GM21515 (cell line): Measurements from ENCODE around the gene DNAJC21.
"Not testable (repeated sequence)": the region's sequence is repeated elsewhere in the genome, so short reads cannot be mapped to it uniquely, and the experiment has no call there.

Experiments
- ATAC-seq: cut with Tn5 transposase; IDR thresholded peaks from one replicate; pipeline ENCODE4 v1.9.1; 2021; ENCODE audit not compliant: unreplicated experiment

DNAJC21 gene

GRCh38 chr5:34923256-34923655 lies 6.1 kb upstream of the DNAJC21 start:
- ATAC-seq = not testable (repeated sequence)

GRCh38 chr5:34923694-34924461 lies 5.5 kb upstream of the DNAJC21 start:
- ATAC-seq = no peak

DNA sequence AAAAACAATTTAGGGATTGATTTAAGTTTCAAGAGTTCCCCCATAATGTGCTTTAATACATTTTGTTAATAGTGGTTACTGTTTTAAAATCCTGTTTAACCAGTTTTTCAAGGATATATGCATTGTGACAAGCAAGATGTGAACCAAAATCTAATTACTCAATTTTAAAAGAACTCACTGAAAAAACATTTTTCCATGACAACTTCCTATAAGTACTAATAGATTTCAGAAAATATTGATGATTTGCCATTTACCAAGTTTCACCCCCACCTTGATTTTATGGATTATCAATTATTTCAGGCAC lies 4.9 kb upstream of the DNAJC21 start:
- no peak for ATAC-seq

DNA sequence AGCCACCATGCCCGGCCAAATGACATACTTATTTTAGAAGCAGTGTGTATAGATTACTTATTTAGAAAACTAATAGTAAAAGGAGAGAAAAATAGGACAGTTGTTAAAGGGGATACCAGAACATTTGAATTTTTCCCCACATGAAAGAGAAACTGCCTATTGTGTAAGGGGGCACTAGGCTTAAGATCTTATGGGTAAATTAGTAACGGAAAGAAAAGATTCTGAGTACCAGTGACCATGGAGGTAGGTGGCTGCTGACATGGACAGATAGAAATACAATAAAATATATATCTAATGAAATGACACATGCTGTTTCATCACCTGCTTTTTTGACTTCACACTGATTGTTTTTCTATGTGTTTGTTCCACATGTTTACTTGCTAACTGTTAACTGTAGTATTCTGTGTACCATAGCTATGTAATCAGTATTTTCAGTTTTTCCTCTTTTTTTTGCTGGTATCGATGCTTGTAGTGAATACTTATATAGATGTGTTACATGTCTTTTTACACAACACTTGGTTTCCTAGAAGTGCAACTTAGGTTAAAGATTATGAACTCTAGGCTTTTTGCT lies 3.0 kb upstream of the DNAJC21 start:
- ATAC-seq = no peak

GRCh38 chr5:34927785-34928184 lies 1.6 kb upstream of the DNAJC21 start:
- no peak for ATAC-seq

- ATAC-seq = no peak
Observed at GRCh38 chr5:34928267-34928666, 1.1 kb upstream of the DNAJC21 start.

GRCh38 chr5:34929720-34930461 lies 532 bp downstream of the DNAJC21 start:
- ATAC-seq = peak; percentile 72

- ATAC-seq = no peak
Observed at GRCh38 chr5:34930462-34930844, 1.1 kb downstream of the DNAJC21 start.

- ATAC-seq = no peak
Observed at GRCh38 chr5:34930870-34931269, 1.5 kb downstream of the DNAJC21 start.

DNA sequence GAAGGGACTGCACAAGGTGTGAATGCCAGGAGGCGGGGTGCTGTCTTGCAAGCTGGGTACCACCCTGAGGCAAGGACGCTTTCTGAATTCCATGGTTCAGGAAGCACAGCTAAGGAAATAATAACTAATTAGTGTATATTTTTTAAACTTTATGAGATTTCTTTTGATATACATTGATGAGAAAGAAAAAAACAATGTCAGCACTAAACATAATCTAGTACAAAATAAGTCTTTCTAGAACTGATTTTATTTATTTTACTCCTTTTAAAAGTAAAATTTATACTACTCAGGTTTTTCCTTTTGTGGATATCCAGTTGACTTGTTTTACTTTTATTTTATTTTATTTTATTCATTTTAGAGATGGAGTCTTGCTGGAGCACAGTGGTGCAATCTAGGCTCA lies 3.6 kb downstream of the DNAJC21 start:
- no peak for ATAC-seq

DNA sequence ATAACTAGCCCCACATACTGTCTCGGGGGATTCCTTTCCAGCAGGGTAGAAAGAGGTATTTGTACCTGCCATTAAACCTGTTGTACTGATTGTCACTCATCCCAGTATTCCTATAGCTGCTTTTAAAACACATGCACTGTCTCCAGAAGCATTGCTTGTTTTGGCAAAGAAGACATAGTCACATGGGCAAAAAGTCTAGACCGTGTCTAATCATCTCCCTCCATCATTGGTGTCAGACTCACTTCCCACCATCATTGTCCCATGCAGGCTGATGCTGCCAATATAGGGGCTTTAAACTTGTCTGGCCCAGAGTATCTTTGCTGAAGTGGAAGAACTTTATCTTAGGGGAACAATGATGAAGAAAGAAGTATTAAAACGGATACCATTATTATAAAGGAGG lies 12.6 kb downstream of the DNAJC21 start:
- ATAC-seq = no peak

DNA sequence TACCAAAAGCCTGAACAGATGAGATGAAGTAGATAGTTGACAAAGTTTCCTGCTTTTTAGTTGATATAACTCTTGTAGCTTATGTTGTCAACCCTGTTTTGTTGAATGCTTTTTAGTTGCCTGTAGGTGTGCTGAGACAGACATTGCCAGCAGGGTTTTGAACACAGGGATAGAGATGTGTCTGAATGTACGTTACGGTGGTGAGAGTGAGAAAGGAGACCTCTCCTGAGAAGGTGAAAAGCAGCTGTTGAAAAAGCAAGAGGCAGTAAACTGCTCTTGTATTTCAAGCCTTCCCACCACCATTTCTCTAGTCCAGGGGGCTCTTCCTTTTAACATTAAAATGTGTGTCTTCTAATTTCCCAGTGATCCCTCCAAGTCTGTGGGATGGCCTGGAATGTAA lies 14.7 kb downstream of the DNAJC21 start:
- ATAC-seq = no peak

DNA sequence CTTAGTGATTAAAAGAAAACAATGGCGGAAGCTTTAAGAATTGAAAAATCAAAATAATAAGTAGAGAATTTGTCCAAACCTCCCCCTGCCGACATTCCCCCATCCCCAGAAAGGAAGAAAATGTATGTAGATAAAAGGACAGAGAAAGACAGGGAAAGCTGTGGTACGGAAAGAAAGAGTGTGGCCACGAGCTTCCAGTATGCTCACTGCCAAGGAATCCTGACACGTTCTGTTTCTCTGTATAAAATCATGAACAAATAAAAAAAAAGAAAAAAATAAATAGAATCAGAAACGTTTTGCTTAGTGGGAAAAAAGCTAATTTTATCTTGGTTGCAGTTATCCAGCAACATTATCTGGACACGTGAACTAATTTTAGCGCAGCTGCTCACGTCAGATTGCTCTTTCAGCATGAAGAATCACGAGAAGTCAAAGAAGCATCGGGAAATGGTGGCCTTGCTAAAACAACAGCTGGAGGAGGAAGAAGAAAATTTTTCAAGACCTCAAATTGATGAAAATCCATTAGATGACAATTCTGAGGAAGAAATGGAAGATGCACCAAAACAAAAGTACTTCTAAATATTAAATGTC lies 15.2 kb downstream of the DNAJC21 start:
- no peak for ATAC-seq

GRCh38 chr5:34957321-34957720 lies 28.0 kb downstream of the DNAJC21 start:
- no peak for ATAC-seq

- ATAC-seq = peak; percentile 41
Observed at GRCh38 chr5:34957857-34958690, 28.7 kb downstream of the DNAJC21 start.

DNA sequence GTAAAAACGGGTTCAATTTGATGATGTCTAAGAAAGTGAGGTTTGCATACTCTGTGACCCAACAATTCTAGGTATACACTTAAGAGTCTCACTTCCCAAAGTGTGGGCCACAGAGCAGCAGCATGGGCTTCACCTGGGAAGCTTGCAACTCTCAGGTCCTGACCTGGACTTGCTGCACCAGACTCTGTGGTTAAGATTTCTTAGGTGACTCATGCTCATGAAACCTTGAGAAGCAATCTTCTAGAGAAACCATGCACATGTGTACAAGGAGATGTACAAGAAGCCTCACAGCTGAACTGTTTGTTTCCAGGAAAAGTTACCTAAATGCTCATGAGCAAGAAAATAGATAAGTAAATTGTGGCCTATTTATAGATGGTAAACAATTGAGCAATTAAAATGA lies 30.0 kb downstream of the DNAJC21 start:
- peak; percentile 96 for ATAC-seq

DNA sequence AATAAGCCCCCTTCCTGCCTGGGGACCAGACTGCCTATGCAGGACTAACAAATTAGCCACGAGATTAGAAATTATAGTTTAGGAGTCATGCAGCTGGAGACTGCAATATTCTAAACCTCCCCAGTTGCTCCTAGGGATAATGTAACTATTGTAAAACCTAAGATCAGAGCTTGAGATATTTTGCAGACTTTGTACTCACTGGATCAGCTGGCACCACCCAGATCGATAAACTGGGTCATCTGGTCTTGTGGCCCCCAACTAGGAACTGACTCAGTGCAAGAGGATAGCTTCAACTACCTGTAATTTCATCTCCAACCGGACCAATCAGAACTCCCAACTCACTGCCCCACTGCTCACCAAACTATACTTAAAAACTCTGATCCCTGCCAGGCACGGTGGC lies 38.2 kb downstream of the DNAJC21 start:
- ATAC-seq = no peak

DNA sequence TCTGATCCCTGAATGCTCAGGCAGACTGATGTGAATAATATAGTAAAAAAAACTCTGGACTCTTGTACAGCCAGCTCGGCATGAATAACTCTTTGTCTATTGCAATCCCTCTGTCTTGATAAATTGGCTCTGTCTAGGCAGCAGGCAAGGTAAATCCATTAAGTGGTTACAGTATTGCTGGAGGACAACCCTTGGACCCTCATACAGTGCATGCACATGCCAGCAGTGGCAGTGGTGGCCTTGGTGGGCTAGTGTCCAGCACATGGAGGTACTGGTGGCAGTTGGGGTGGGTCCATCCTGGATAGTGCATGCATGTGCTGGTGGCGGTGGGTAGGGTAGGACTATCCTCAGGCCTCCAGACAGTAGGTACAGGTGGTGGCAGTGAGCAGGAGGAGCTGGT lies 38.9 kb downstream of the DNAJC21 start:
- ATAC-seq = no peak

DNA sequence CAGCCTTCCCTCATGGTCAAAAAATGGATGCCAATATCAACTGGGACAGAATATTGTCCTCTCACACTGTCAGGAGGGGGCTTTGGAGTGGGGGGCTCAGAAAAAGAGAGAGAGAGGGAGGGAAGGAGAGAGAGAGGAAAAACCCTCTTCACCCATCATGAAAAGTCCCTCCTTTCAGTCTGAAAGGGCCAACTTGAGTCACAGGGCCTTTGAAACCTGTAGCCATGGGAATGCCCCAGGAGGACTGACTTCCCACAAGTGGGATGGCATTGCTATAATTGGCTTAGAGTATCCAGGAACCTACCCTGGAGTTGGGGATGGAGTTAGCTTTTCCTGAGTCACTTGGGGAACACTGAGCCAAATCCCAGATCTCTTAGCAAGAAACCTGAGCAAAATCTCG lies 41.2 kb downstream of the DNAJC21 start:
- ATAC-seq = no peak

DNA sequence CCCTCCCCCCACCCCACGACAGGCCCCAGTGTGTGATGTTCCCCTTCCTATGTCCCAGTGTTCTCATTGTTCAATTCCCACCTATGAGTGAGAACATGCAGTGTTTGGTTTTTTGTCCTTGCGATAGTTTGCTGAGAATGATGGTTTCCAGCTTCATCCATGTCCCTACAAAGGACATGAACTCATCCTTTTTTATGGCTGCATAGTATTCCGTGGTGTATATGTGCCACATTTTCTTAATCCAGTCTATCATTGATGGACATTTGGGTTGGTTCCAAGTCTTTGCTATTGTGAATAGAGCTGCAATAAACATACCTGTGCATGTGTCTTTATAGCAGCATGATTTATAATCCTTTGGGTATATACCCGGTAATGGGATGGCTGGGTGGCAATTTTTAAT lies 42.3 kb downstream of the DNAJC21 start:
- ATAC-seq = not testable (repeated sequence)

GRCh38 chr5:34976347-34976746 lies 47.0 kb downstream of the DNAJC21 start:
- ATAC-seq = no peak
